GM12878 (cell line): ENCODE data around the gene ARL2. TPM values are rescaled to one million over a fixed set of nuclear protein-coding genes. Genes with fewer than 3 reads are reported as not detected.

ENCODE experiments used
- ATAC-seq: fragments of 200-7000 bp; cut with Tn5 transposase; 3 replicates; pipeline ENCODE4 v1.9.1; 2020; ENCODE audit warnings: mild to moderate bottlenecking, moderate library complexity
- BruUV-seq: library from RNA; stranded (reverse); fragments of 400-500 nt; replicated peaks from 2 replicates; lab custom pipeline; 2021; lab: Mats Ljungman, UMichigan
- CTCF ChIA-PET: fragments of 300-600 bp; sonication (Branson Sonifier 250); formaldehyde crosslinking; extraction: SDS; loops from one replicate; lab custom pipeline; 2021; ENCODE audit warnings: inconsistent platforms; lab: Yijun Ruan, JAX
- POLR2A ChIA-PET: fragments of 350-600 bp; formaldehyde crosslinking; extraction: SDS; loops from one replicate; lab custom pipeline; 2021; ENCODE audit warnings: inconsistent platforms; lab: Charles Lee
- RAD21 ChIA-PET: fragments of 300-600 bp; sonication (Branson Sonifier 250); formaldehyde crosslinking; loops from one replicate; lab custom pipeline; 2023; ENCODE audit warnings: antibody characterized with exemption; ENCODE audit not compliant: unreplicated experiment; lab: Charles Lee
- SMC1A ChIA-PET: fragments of 300-600 bp; sonication (Branson Sonifier 250); formaldehyde crosslinking; loops from one replicate; lab custom pipeline; 2023; ENCODE audit not compliant: unreplicated experiment, uncharacterized antibody; lab: Charles Lee
- DNase-seq: peaks from one replicate; pipeline ENCODE4 v3.0.0-alpha.2; 2011; ENCODE audit warnings: low read depth, low spot score
- FAIRE-seq: peaks from 3 replicates; lab custom pipeline; 2011; peaks lifted over from hg19 to GRCh38; lab: Jason Lieb, UNC
- H2AFZ ChIP-seq: 2 replicates; pipeline ENCODE4 v1.6.0; 2011; ENCODE audit warnings: low read depth, low read length, control low read depth; ENCODE audit not compliant: control insufficient read depth
- H3K27ac ChIP-seq: 2 replicates; pipeline ENCODE4 v1.5.1; 2011; ENCODE audit warnings: control low read depth; ENCODE audit not compliant: control insufficient read depth, insufficient read depth
- H3K27me3 ChIP-seq, 2 experiments: replicated peaks in 1 of 2; 2 replicates each; pipeline versions ENCODE4 v1.6.0 to v1.6.1; 2011; ENCODE audit warnings: low read length in 1 of 2; ENCODE audit not compliant: control insufficient read depth in 2 of 2, insufficient read depth in 2 of 2
- H3K36me3 ChIP-seq, 2 experiments: 2 replicates each; pipeline ENCODE4 v1.5.1; 2011; ENCODE audit warnings: low read length in 1 of 2; ENCODE audit not compliant: control insufficient read depth in 2 of 2, insufficient read depth in 2 of 2
- H3K4me1 ChIP-seq: 2 replicates; pipeline ENCODE4 v1.6.1; 2011; ENCODE audit warnings: mild to moderate bottlenecking, low read length, moderate library complexity, mixed read lengths; ENCODE audit not compliant: control insufficient read depth, insufficient read depth
- H3K4me2 ChIP-seq: 2 replicates; pipeline ENCODE4 v1.6.0; 2011; ENCODE audit warnings: control low read depth; ENCODE audit not compliant: control insufficient read depth, insufficient read depth
- H3K4me3 ChIP-seq: fragments of 200-600 bp; sonication (generic); 2 replicates; pipeline ENCODE4 v1.5.1; 2016
- H3K79me2 ChIP-seq: 2 replicates; pipeline ENCODE4 v1.6.0; 2011; ENCODE audit warnings: low read length; ENCODE audit not compliant: control insufficient read depth, insufficient read depth
- H3K9ac ChIP-seq: 2 replicates; pipeline ENCODE4 v1.8.0; 2011; ENCODE audit warnings: low read length, control low read depth, mixed read lengths; ENCODE audit not compliant: control insufficient read depth, insufficient read depth
- H3K9me3 ChIP-seq: replicated peaks from 3 replicates; pipeline ENCODE4 v1.5.1; 2011; ENCODE audit warnings: mild to moderate bottlenecking, low read length; ENCODE audit not compliant: control insufficient read depth, insufficient read depth
- H4K20me1 ChIP-seq: 2 replicates; pipeline ENCODE4 v1.6.0; 2011; ENCODE audit not compliant: control insufficient read depth, insufficient read depth
- CHD2 ChIP-seq: IDR thresholded peaks from 2 replicates; pipeline ENCODE4 v1.6.1; 2011; ENCODE audit warnings: low read depth, low read length, improper control_type of control experiment, borderline replicate concordance
- HCFC1 ChIP-seq: fragments of 150-350 bp; IDR thresholded peaks from 2 replicates; pipeline ENCODE4 v1.6.1; 2014; ENCODE audit warnings: low read length
- KLF5 ChIP-seq: fragments of 450-650 bp; IDR thresholded peaks from 2 replicates; pipeline ENCODE4 v1.6.1; 2014; ENCODE audit warnings: mild to moderate bottlenecking; ENCODE audit not compliant: partially characterized antibody
- SRF ChIP-seq, 2 experiments: IDR thresholded peaks; 2 replicates each; pipeline ENCODE4 v1.6.1; 2011; ENCODE audit warnings: low read depth in 2 of 2, low read length in 2 of 2, mild to moderate bottlenecking in 1 of 2, moderate library complexity in 1 of 2
- STAT1 ChIP-seq: fragments of 450-650 bp; conservative IDR thresholded peaks from 2 replicates; pipeline ENCODE4 v1.6.1; 2014; ENCODE audit warnings: antibody characterized with exemption, mild to moderate bottlenecking
- YBX1 ChIP-seq: fragments of 450-650 bp; IDR thresholded peaks from 2 replicates; pipeline ENCODE4 v1.6.1; 2016; ENCODE audit warnings: antibody characterized with exemption
- WGBS: methylation state at CpG from one replicate; pipeline ENCODE4 v1.1.6; 2016; ENCODE audit warnings: low lambda C conversion rate; ENCODE audit not compliant: insufficient replicate concordance, insufficient coverage; ENCODE audit errors: missing lambda C conversion rate; 5-methylcytosine and 5-hydroxymethylcytosine counted together
- in situ Hi-C: fragments of 300-500 bp; cut with MboI; formaldehyde crosslinking; loops from 9 replicates; pipeline ENCODE4 v1.14.3; 2018; ENCODE audit warnings: mixed read lengths
- intact Hi-C: fragments of 100-400 bp; cut with micrococcal nuclease; formaldehyde crosslinking; loops from one replicate; pipeline ENCODE4 v1.14.2; 2022; ENCODE audit not compliant: unreplicated experiment
- polyA plus RNA-seq, 11 experiments: library from polyadenylated mRNA; depleted of rRNA in 4 of 11; unstranded in 6 of 11; stranded (reverse) in 5 of 11; fragments of >200 nt; fragmentation: Nextera tagmentation in 4 of 11; fragmentation: Illumina TruSeq in 1 of 11; extraction: Ambion mirVana in 4 of 11; extraction: Trizol in 1 of 11; gene quantifications; 1 replicate in 1 of 11; 2 replicates in 10 of 11; pipeline versions ENCODE4 v1.2.1 to v1.2.3, GENCODE V29; 2011 to 2016; ENCODE audit warnings: inconsistent platforms in 2 of 11, missing spikeins in 2 of 11, low read depth in 1 of 11
- total RNA-seq, 4 experiments: library from RNA; depleted of rRNA in 3 of 4; stranded (reverse); fragments of >200 nt in 3 of 4; fragmentation: Illumina TruSeq in 1 of 4; extraction: Trizol in 1 of 4; gene quantifications; 2 replicates each; pipeline versions ENCODE4 v1.2.1 to v1.2.3, GENCODE V29; 2013 to 2021

ARL2 gene
- total and polyA plus RNA-seq, 10 of the 15 experiments (the other 5 are each of a cell fraction or from before 2014, with no cell fraction given) = 4.1 to 138 (median 73.4) TPM

GRCh38 chr11:65065851-65066250 is 51.9 kb downstream of the ARL2 start:
- H3K36me3 ChIP-seq = no peaks in the 10 kb centered on the region
- TF ChIP-seq STAT1 (no peak), HCFC1 (no peak), KLF5 (no peak), CHD2 (no peak)
- no TSS peak for BruUV-seq
- H2AFZ ChIP-seq = no peak overlapping the region
- DNase-seq (no peak), ATAC-seq (no peak), FAIRE-seq (no peak)
- in situ Hi-C loops (no loop called here), intact Hi-C loops (no loop called here)
- WGBS = 47% methylated on average over 6 of the region's 7 CpGs
- H4K20me1 ChIP-seq = no peaks in the 10 kb centered on the region
- no peak overlapping the region for H3K4me3 ChIP-seq
- no peaks in the 10 kb centered on the region for H3K79me2 ChIP-seq
- no peaks in the 10 kb centered on the region for H3K27me3 ChIP-seq
- peaks cover 6% of the 10 kb centered on the region for H3K4me1 ChIP-seq
- no peak overlapping the region for H3K9ac ChIP-seq
- POLR2A ChIA-PET = no interaction called here
- SMC1A ChIA-PET = interaction anchor here (0.6 to 1.0 kb wide), 2 partner anchors 17 to 266 kb away, joined by 3 to 4 read pairs; partner anchors contain the start of gene CDCA5
- H3K9me3 ChIP-seq = no peaks in the 10 kb centered on the region
- H3K27ac ChIP-seq = no peak overlapping the region
- CTCF ChIA-PET = no interaction called here
- RAD21 ChIA-PET = no interaction called here
- H3K4me2 ChIP-seq = no peak overlapping the region

GRCh38 chr11:65066315-65066714 is 52.4 kb downstream of the ARL2 start:
- no peak overlapping the region for H3K4me2 ChIP-seq
- TF ChIP-seq SRF (IDR thresholded peaks at IDR 0.05; ENCODE audit: low read depth in 2 of 2, low read length in 2 of 2) = 0 out of 4 replicates have a peak, but pooled peaks of 1 of the 2 experiments have one; percentile 10
- TF ChIP-seq YBX1 = no peak
- 82% methylated on average over 11 of the region's 11 CpGs for WGBS
- H3K4me1 ChIP-seq = peaks cover 1% of the 10 kb centered on the region
- DNase-seq (no peak), FAIRE-seq (no peak), ATAC-seq (no peak)
- no TSS peak for BruUV-seq
- SMC1A ChIA-PET = interaction anchor here (0.6 to 1.0 kb wide), 2 partner anchors 17 to 266 kb away, joined by 3 to 4 read pairs; partner anchors contain the start of gene CDCA5
- RAD21 ChIA-PET = no interaction called here
- no peaks in the 10 kb centered on the region for H3K36me3 ChIP-seq
- no peaks in the 10 kb centered on the region for H3K27me3 ChIP-seq
- no peaks in the 10 kb centered on the region for H3K79me2 ChIP-seq
- no peak overlapping the region for H2AFZ ChIP-seq
- H4K20me1 ChIP-seq = no peaks in the 10 kb centered on the region
- no peak overlapping the region for H3K9ac ChIP-seq
- H3K27ac ChIP-seq = no peak overlapping the region
- in situ Hi-C loops (no loop called here), intact Hi-C loops (no loop called here)
- no peak overlapping the region for H3K4me3 ChIP-seq
- CTCF ChIA-PET = no interaction called here
- POLR2A ChIA-PET = interaction anchor here (0.7 kb wide), 1 partner anchor 181 kb away, joined by 3 read pairs; no protein-coding TSS in a partner anchor
- no peaks in the 10 kb centered on the region for H3K9me3 ChIP-seq
